IMR-90 (cell line): Measurements from ENCODE around the gene PCSK5. TPM values are rescaled to one million over a fixed set of nuclear protein-coding genes. Genes with fewer than 3 reads are reported as not detected.

Experiments used
- ATAC-seq: fragments of 200-7000 bp; cut with Tn5 transposase; 2 replicates; pipeline ENCODE4 v1.9.1; 2020; ENCODE audit warnings: low read depth, mild to moderate bottlenecking, moderate library complexity
- BruUV-seq: library from RNA; stranded (reverse); fragments of 400-500 nt; replicated peaks from 2 replicates; lab custom pipeline; 2021; lab: Mats Ljungman, UMichigan
- CTCF ChIA-PET: fragments of 300-600 bp; formaldehyde crosslinking; extraction: SDS; loops from one replicate; lab custom pipeline; 2021; ENCODE audit warnings: antibody characterized with exemption; lab: Yijun Ruan, JAX
- POLR2A ChIA-PET: fragments of 300-600 bp; sonication (Branson Sonifier 250); formaldehyde crosslinking; loops from one replicate; lab custom pipeline; 2022; ENCODE audit warnings: antibody characterized with exemption; ENCODE audit not compliant: unreplicated experiment; lab: Charles Lee
- DNase-seq: peaks from one replicate; pipeline ENCODE4 v3.0.0; 2013
- H2AFZ ChIP-seq: replicated peaks from 2 replicates; pipeline ENCODE3; 2013; ENCODE audit warnings: low read length, mild to moderate bottlenecking; ENCODE audit not compliant: poor library complexity
- H2AK5ac ChIP-seq: 2 replicates; pipeline ENCODE4 v1.6.1; 2013; ENCODE audit warnings: low read depth, low read length, inconsistent platforms
- H2AK9ac ChIP-seq: replicated peaks from 2 replicates; pipeline ENCODE3; 2013; ENCODE audit warnings: mild to moderate bottlenecking, low read depth, low read length, moderate library complexity; ENCODE audit not compliant: poor library complexity
- H2BK120ac ChIP-seq: 2 replicates; pipeline ENCODE4 v1.6.1; 2013; ENCODE audit warnings: low read depth, low read length, inconsistent platforms
- H2BK15ac ChIP-seq: 3 replicates; pipeline ENCODE4 v1.6.1; 2013; ENCODE audit warnings: low read depth, low read length, inconsistent platforms
- H2BK20ac ChIP-seq: 2 replicates; pipeline ENCODE4 v1.6.1; 2013; ENCODE audit warnings: low read depth, mild to moderate bottlenecking, inconsistent platforms, low read length, moderate library complexity
- H2BK5ac ChIP-seq: 2 replicates; pipeline ENCODE4 v1.6.1; 2013; ENCODE audit warnings: mild to moderate bottlenecking, low read depth, low read length, inconsistent platforms; ENCODE audit not compliant: poor library complexity, severe bottlenecking
- H3K14ac ChIP-seq: replicated peaks from 2 replicates; pipeline ENCODE4 v1.6.1; 2013; ENCODE audit warnings: low read depth, low read length, inconsistent platforms
- H3K18ac ChIP-seq: 2 replicates; pipeline ENCODE4 v1.6.1; 2013; ENCODE audit warnings: low read depth, low read length, control low read depth
- H3K23ac ChIP-seq: 2 replicates; pipeline ENCODE4 v1.6.1; 2013; ENCODE audit warnings: low read depth, low read length, inconsistent platforms
- H3K27ac ChIP-seq: 2 replicates; pipeline ENCODE4 v1.5.1; 2013; ENCODE audit warnings: mild to moderate bottlenecking, control low read depth, low read length; ENCODE audit not compliant: insufficient read depth
- H3K27me3 ChIP-seq: 2 replicates; pipeline ENCODE4 v1.6.1; 2013; ENCODE audit warnings: low read length; ENCODE audit not compliant: control insufficient read depth, insufficient read depth
- H3K36me3 ChIP-seq: 2 replicates; pipeline ENCODE4 v1.6.1; 2013; ENCODE audit warnings: low read length, mixed read lengths; ENCODE audit not compliant: control insufficient read depth, insufficient read depth
- H3K4ac ChIP-seq: 2 replicates; pipeline ENCODE4 v1.6.1; 2013; ENCODE audit warnings: low read depth, low read length, inconsistent platforms
- H3K4me1 ChIP-seq: 2 replicates; pipeline ENCODE4 v1.6.1; 2013; ENCODE audit warnings: low read length, mixed read lengths; ENCODE audit not compliant: control insufficient read depth, insufficient read depth
- H3K4me2 ChIP-seq: 2 replicates; pipeline ENCODE4 v1.6.1; 2013; ENCODE audit warnings: low read depth, mild to moderate bottlenecking, control low read depth, low read length, moderate library complexity
- H3K4me3 ChIP-seq: 2 replicates; pipeline ENCODE4 v1.5.1; 2013; ENCODE audit warnings: low read depth, mild to moderate bottlenecking, control low read depth, low read length, moderate library complexity; ENCODE audit not compliant: insufficient read depth
- H3K56ac ChIP-seq: 2 replicates; pipeline ENCODE4 v1.6.1; 2013; ENCODE audit warnings: low read length, inconsistent platforms; ENCODE audit not compliant: insufficient read depth; ENCODE audit errors: extremely low read depth
- H3K79me1 ChIP-seq, 2 experiments: 2 replicates each; pipeline ENCODE4 v1.6.1; 2013; ENCODE audit warnings: low read length in 2 of 2, inconsistent platforms in 1 of 2, low read depth in 1 of 2
- H3K9ac ChIP-seq: 2 replicates; pipeline ENCODE4 v1.6.1; 2013; ENCODE audit warnings: low read depth, low read length, control low read depth
- H3K9me1 ChIP-seq: 2 replicates; pipeline ENCODE4 v1.6.1; 2013; ENCODE audit warnings: low read length, inconsistent platforms; ENCODE audit not compliant: insufficient read depth
- H3K9me3 ChIP-seq: 2 replicates; pipeline ENCODE4 v1.6.1; 2013; ENCODE audit warnings: low read length; ENCODE audit not compliant: control insufficient read depth, insufficient read depth
- H4K20me1 ChIP-seq: 2 replicates; pipeline ENCODE4 v1.6.1; 2013; ENCODE audit warnings: low read length, inconsistent platforms; ENCODE audit not compliant: insufficient read depth
- H4K5ac ChIP-seq: 2 replicates; pipeline ENCODE4 v1.6.1; 2013; ENCODE audit warnings: mild to moderate bottlenecking, low read depth, low read length, control low read depth
- H4K8ac ChIP-seq, 2 experiments: 2 replicates each; pipeline ENCODE4 v1.6.1; 2013; ENCODE audit warnings: low read depth in 2 of 2, low read length in 2 of 2, control low read depth in 1 of 2, inconsistent platforms in 1 of 2
- H4K91ac ChIP-seq: 2 replicates; pipeline ENCODE4 v1.6.1; 2013; ENCODE audit warnings: low read depth, low read length, inconsistent platforms; ENCODE audit not compliant: insufficient read depth
- BHLHE40 ChIP-seq: fragments of 150-350 bp; IDR thresholded peaks from 2 replicates; pipeline ENCODE4 v1.6.1; 2016; ENCODE audit warnings: mild to moderate bottlenecking, low read depth, low read length
- CEBPB ChIP-seq: IDR thresholded peaks from 2 replicates; pipeline ENCODE4 v1.6.1; 2012; ENCODE audit warnings: low read depth, low read length, improper control_type of control experiment
- CHD1 ChIP-seq: IDR thresholded peaks from 2 replicates; pipeline ENCODE4 v1.6.1; 2012; ENCODE audit warnings: low read depth, low read length, improper control_type of control experiment
- CTCF ChIP-seq: conservative IDR thresholded peaks from 2 replicates; pipeline ENCODE4 v1.5.1; 2012; ENCODE audit warnings: mild to moderate bottlenecking, low read depth, low read length, improper control_type of control experiment
- ELK1 ChIP-seq: fragments of 150-350 bp; IDR thresholded peaks from 2 replicates; pipeline ENCODE4 v1.6.1; 2016; ENCODE audit warnings: low read depth, mild to moderate bottlenecking, low read length, moderate library complexity, borderline replicate concordance
- FOS ChIP-seq: fragments of 150-350 bp; IDR thresholded peaks from 2 replicates; pipeline ENCODE4 v1.6.1; 2016; ENCODE audit warnings: low read depth, low read length
- MAFK ChIP-seq: IDR thresholded peaks from 2 replicates; pipeline ENCODE4 v1.6.1; 2012; ENCODE audit warnings: low read depth, low read length, improper control_type of control experiment
- MAZ ChIP-seq: IDR thresholded peaks from 2 replicates; pipeline ENCODE4 v1.6.1; 2012; ENCODE audit warnings: low read depth, mild to moderate bottlenecking, low read length, improper control_type of control experiment, moderate library complexity, borderline replicate concordance
- MXI1 ChIP-seq: IDR thresholded peaks from 2 replicates; pipeline ENCODE4 v1.6.1; 2012; ENCODE audit warnings: low read depth, mild to moderate bottlenecking, low read length, moderate library complexity, borderline replicate concordance
- NFE2L2 ChIP-seq: fragments of 150-350 bp; IDR thresholded peaks from 2 replicates; pipeline ENCODE4 v1.6.1; 2016; ENCODE audit warnings: low read depth, mild to moderate bottlenecking, low read length
- POLR2A ChIP-seq: IDR thresholded peaks from 2 replicates; pipeline ENCODE4 v1.6.1; 2012; ENCODE audit warnings: mild to moderate bottlenecking, low read depth, low read length
- RAD21 ChIP-seq: IDR thresholded peaks from 2 replicates; pipeline ENCODE4 v1.6.1; 2012; ENCODE audit warnings: low read length, improper control_type of control experiment
- RCOR1 ChIP-seq: IDR thresholded peaks from 2 replicates; pipeline ENCODE4 v1.6.1; 2012; ENCODE audit warnings: mild to moderate bottlenecking, low read length, improper control_type of control experiment; ENCODE audit not compliant: insufficient replicate concordance
- RFX5 ChIP-seq: IDR thresholded peaks from 2 replicates; pipeline ENCODE4 v1.8.0; 2012; ENCODE audit warnings: low read depth, mild to moderate bottlenecking, low read length, moderate library complexity
- SMC3 ChIP-seq: fragments of 150-350 bp; IDR thresholded peaks from 2 replicates; pipeline ENCODE4 v1.6.1; 2016; ENCODE audit warnings: low read depth, mild to moderate bottlenecking, antibody characterized with exemption, low read length, moderate library complexity
- USF2 ChIP-seq: fragments of 150-350 bp; IDR thresholded peaks from 2 replicates; pipeline ENCODE4 v1.6.1; 2017; ENCODE audit warnings: mild to moderate bottlenecking, antibody characterized with exemption, low read length, low read depth
- WGBS, 2 experiments: methylation state at CpG; one replicate each; pipeline versions ENCODE4 v1.1.5 to v1.1.7; 2013; ENCODE audit warnings: missing lambda C conversion rate in 2 of 2; ENCODE audit not compliant: insufficient read length in 1 of 2; ENCODE audit errors: extremely low coverage in 2 of 2; 5-methylcytosine and 5-hydroxymethylcytosine counted together
- dilution Hi-C: fragments of 300-500 bp; cut with HindIII; formaldehyde crosslinking; loops from one replicate; pipeline ENCODE4 v1.14.3; 2018; ENCODE audit warnings: low sequenced_read_pairs; ENCODE audit not compliant: unreplicated experiment
- in situ Hi-C: fragments of 300-500 bp; cut with MboI; formaldehyde crosslinking; loops from 3 replicates; pipeline ENCODE4 v1.14.3; 2019; ENCODE audit warnings: low sequenced_read_pairs, inconsistent platforms, mixed read lengths
- intact Hi-C: fragments of 100-400 bp; cut with micrococcal nuclease; formaldehyde crosslinking; loops from 2 replicates; pipeline ENCODE4 v1.10.0; 2022
- polyA plus RNA-seq, 3 experiments: library from polyadenylated mRNA; depleted of rRNA; stranded (reverse); fragments of >200 nt; gene quantifications; 2 replicates each; pipeline ENCODE4 v1.2.3, GENCODE V29; 2012; ENCODE audit warnings: low replicate concordance in 1 of 3
- total RNA-seq: library from RNA; depleted of rRNA; stranded (reverse); fragments of >200 nt; gene quantifications from 2 replicates; pipeline ENCODE4 v1.2.3, GENCODE V29; 2012

The PCSK5 gene
- total and polyA plus RNA-seq, 2 of the 4 experiments (the other 2 are of a cell fraction) = 1.5 to 3.0 TPM

- TF ChIP-seq SMC3 (no peak), CTCF (no peak), CHD1 (no peak), RFX5 (no peak), MAFK (no peak), BHLHE40 (no peak), USF2 (no peak), MXI1 (no peak), POLR2A (no peak), FOS (no peak), NFE2L2 (no peak), CEBPB (no peak), ELK1 (no peak), RAD21 (no peak), MAZ (no peak), RCOR1 (no peak)
- intact Hi-C loops = no loop called here
These were observed 298.4 kb downstream of the PCSK5 start for GRCh38 chr9:76188905-76189304.

More at GRCh38 chr9:76188905-76189304, 298.4 kb downstream of the PCSK5 start:
- Histone ChIP-seq H2BK20ac (no peak overlapping the region), H3K14ac (no peak overlapping the region), H4K8ac (no peak overlapping the region), H2BK120ac (no peak overlapping the region), H3K9me1 (peaks cover 2% of the 10 kb centered on the region; the same call in 1 of the 2 replicates), H3K27me3 (no peaks in the 10 kb centered on the region), H4K5ac (no peak overlapping the region), H3K4ac (no peak overlapping the region), H3K79me1 (no peaks in the 10 kb centered on the region), H2AK5ac (no peak overlapping the region), H3K9me3 (no peaks in the 10 kb centered on the region), H3K4me1 (peaks cover 2% of the 10 kb centered on the region), H3K56ac (no peak overlapping the region), H2AK9ac (no peak overlapping the region), H2BK15ac (no peak overlapping the region), H3K4me3 (no peak overlapping the region), H3K23ac (no peak overlapping the region), H3K36me3 (peaks cover 2% of the 10 kb centered on the region; the same call in 1 of the 2 replicates), H2BK5ac (no peak overlapping the region), H3K27ac (no peak overlapping the region), H4K20me1 (no peaks in the 10 kb centered on the region), H4K91ac (no peak overlapping the region), H3K18ac (no peak overlapping the region), H2AFZ (no peak overlapping the region), H3K9ac (no peak overlapping the region), H3K4me2 (no peak overlapping the region)
- WGBS, 2 experiments = no CpG with 5 or more reads among the region's 3 CpGs
- ATAC-seq = no peak
- BruUV-seq = no TSS peak
- POLR2A ChIA-PET = no interaction called here
- dilution Hi-C loops = no loop called here
- in situ Hi-C loops = no loop called here
- CTCF ChIA-PET = no interaction called here
- DNase-seq = no peak
